ENCODE data around the gene DYRK1B.

GRCh38 chr19:39847525-39847924 is 13.6 kb upstream of the DYRK1B start:
- TF ChIP-seq CTCF (IDR thresholded peaks at IDR 0.05) (no peak), POLR2AphosphoS5 (IDR thresholded peaks at IDR 0.05; ENCODE audit: low read depth, low read length) (no peak), TCF7L2 (IDR thresholded peaks at IDR 0.05; ENCODE audit: low read depth, low read length) (no peak), REST (IDR thresholded peaks at IDR 0.05; ENCODE audit: insufficient read depth in 1 of 2, low read depth in 2 of 2, low read length in 1 of 2) (no peak), SIN3A (IDR thresholded peaks at IDR 0.05; ENCODE audit: borderline replicate concordance, insufficient read depth, low read depth, low read length) (no peak)

All from Panc1 (cell line).